Neural progenitor cell (in vitro differentiated cells): ENCODE measurements around the gene EBNA1BP2.

Source experiments
- EZH2 ChIP-seq: fragments of 200-600 bp; sonication (generic); IDR thresholded peaks from 2 replicates; pipeline ENCODE4 v1.6.1; 2017; ENCODE audit warnings: antibody characterized with exemption, mild to moderate bottlenecking, moderate library complexity
- EZH2phosphoT487 ChIP-seq: fragments of 200-600 bp; sonication (generic); IDR thresholded peaks from 2 replicates; pipeline ENCODE4 v1.6.1; 2017; ENCODE audit warnings: antibody characterized with exemption
- TF ChIP-seq, protein P1 (sequence below): fragments of 200-600 bp; sonication (generic); IDR thresholded peaks from 2 replicates; pipeline ENCODE4 v1.5.1; 2017; ENCODE audit warnings: antibody characterized with exemption, mild to moderate bottlenecking

DNA sequence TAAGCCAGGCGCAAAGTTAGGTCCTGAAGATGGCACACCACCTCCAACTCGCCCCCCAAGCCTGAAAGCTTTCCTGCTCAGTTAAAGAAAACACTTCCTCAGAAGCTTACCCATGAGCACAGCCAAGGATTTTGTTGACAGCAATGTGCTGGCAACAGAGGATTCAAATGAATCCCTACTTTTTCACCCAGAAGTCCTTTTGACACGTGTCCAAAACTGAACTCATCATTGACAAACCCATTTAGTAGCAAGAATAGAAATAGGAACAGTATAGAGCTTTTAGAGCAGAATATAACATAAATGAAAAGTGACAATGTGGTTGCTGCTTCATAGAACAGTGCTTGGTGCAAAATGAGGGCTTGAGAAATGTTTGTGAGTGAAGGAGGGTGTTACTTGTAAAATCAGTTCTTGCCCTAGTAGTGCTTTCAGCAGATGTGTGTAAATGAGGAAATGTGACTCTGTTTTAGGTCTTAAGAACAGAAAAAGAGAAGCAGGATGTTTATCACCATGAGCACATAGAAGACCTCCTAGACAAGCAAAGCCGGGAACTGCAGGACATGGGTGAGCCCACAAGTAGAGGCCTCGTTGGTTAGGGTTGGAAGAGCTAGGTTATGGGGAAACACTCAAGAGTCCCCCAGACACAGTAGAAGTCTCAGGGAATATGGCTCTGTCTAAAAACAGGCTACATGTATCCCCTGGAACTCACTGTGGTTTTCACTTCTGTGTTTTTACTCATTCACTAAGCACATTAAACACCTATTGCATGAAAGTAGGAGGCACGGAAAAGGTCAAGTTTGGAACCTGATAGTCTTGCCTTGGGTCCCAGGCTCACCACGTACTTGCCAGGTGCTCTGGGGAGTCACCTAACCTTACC is 49.1 kb upstream of the EBNA1BP2 start:
- TF ChIP-seq, protein P1, sequence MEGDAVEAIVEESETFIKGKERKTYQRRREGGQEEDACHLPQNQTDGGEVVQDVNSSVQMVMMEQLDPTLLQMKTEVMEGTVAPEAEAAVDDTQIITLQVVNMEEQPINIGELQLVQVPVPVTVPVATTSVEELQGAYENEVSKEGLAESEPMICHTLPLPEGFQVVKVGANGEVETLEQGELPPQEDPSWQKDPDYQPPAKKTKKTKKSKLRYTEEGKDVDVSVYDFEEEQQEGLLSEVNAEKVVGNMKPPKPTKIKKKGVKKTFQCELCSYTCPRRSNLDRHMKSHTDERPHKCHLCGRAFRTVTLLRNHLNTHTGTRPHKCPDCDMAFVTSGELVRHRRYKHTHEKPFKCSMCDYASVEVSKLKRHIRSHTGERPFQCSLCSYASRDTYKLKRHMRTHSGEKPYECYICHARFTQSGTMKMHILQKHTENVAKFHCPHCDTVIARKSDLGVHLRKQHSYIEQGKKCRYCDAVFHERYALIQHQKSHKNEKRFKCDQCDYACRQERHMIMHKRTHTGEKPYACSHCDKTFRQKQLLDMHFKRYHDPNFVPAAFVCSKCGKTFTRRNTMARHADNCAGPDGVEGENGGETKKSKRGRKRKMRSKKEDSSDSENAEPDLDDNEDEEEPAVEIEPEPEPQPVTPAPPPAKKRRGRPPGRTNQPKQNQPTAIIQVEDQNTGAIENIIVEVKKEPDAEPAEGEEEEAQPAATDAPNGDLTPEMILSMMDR, result no peak
- TF ChIP-seq EZH2, result no peak
- no peak for TF ChIP-seq EZH2phosphoT487
